Body of pancreas (tissue), 4 donors: ENCODE data around the gene CD300LF. TPM values are rescaled to one million over a fixed set of nuclear protein-coding genes. Genes with fewer than 3 reads are reported as not detected.
A peak's percentile ranks its signal among the peaks of the same experiment; 100 is the strongest.

Source experiments
- ATAC-seq: fragments of 150-250 bp; one replicate; pipeline ENCODE4 v1.9.1; 2016
- DNase-seq, 4 donors: peaks; one replicate each; pipeline ENCODE4 v3.0.0-alpha.2; 2019
- H3K27ac ChIP-seq, 4 donors: fragments of 200-600 bp; sonication (generic); 1 replicate in 3 of 4; 2 replicates in 1 of 4; pipeline versions ENCODE4 v1.5.1 to v1.6.1; 2016 to 2019; ENCODE audit warnings: mild to moderate bottlenecking in 1 of 4, mixed read lengths in 1 of 4, moderate library complexity in 1 of 4
- H3K27me3 ChIP-seq, 2 donors: fragments of 200-600 bp; sonication (generic); one replicate each; pipeline ENCODE4 v1.6.0; 2016; ENCODE audit warnings: mild to moderate bottlenecking in 1 of 2
- H3K36me3 ChIP-seq, 2 donors: fragments of 200-600 bp; sonication (generic); replicated peaks in 1 of 2; 2 replicates each; pipeline ENCODE4 v1.5.1; 2016; ENCODE audit warnings: low read depth in 2 of 2; ENCODE audit not compliant: insufficient read depth in 1 of 2
- H3K4me1 ChIP-seq: fragments of 200-600 bp; sonication (generic); one replicate; pipeline ENCODE4 v1.6.0; 2016
- H3K4me3 ChIP-seq, 2 donors: fragments of 200-600 bp; sonication (generic); 1 replicate in 1 of 2; 2 replicates in 1 of 2; pipeline ENCODE4 v1.5.1; 2016 to 2019
- H3K9me3 ChIP-seq, 3 donors: fragments of 200-600 bp; sonication (generic); 1 replicate in 2 of 3; 2 replicates in 1 of 3; pipeline ENCODE4 v1.5.1; 2016
- POLR2A ChIP-seq, 3 donors: fragments of 450-650 bp; IDR thresholded peaks; one replicate each; pipeline ENCODE4 v1.6.1; 2016; ENCODE audit warnings: antibody characterized with exemption in 3 of 3, mild to moderate bottlenecking in 2 of 3
- WGBS, 2 donors: methylation state at CpG; one replicate each; pipeline ENCODE4 v1.1.5; 2017; 5-methylcytosine and 5-hydroxymethylcytosine counted together
- intact Hi-C: fragments of 100-400 bp; cut with DNase I; formaldehyde crosslinking; loops from one replicate; pipeline ENCODE4 v1.15.1; 2023
- total RNA-seq, 2 donors: library from RNA; depleted of rRNA; stranded (reverse); fragments of >200 nt; gene quantifications; one replicate each; pipeline ENCODE4 v1.1.0, GENCODE V29; 2016
- TF ChIP-seq, protein P1 (sequence below), 7 experiments: fragments of 450-650 bp in 4 of 7; fragments of 200-600 bp in 3 of 7; sonication (generic) in 3 of 7; IDR thresholded peaks; one replicate each; pipeline ENCODE4 v1.5.1; 2016 to 2019; ENCODE audit warnings: antibody characterized with exemption in 7 of 7

CD300LF gene
- not detected for total RNA-seq

DNA sequence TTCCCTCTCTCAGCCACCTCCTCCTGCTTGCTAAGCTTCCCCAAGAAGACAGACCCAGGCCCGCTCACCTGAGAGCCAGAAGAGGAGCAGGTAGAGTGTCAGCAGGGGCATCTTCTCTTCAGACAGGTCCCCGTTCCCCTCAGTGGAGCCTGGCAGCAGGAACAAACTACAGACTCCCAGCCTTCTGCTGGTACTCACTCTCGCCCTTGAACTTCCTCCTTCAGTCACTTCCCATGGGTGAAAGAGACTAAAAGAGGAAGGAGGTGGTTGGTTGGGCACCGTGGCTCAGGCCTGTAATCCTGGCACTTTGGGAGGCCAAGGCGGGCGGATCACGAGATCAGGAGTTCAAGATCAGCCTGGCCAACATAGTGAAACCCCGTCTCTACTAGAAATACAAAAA lies at the start of gene CD300LF:
Gene CD300LF, minus strand, starts transcription at position 168 of the 400 bp plus-strand sequence. Its CDS starts 57 bp downstream, at position 111.
- WGBS, 2 donors, result 55 to 67% methylated on average over 5 to 8 of the region's 8 CpGs
- no peak for ATAC-seq
- no peak for TF ChIP-seq POLR2A (IDR thresholded peaks at IDR 0.05)
- TF ChIP-seq, protein P1, sequence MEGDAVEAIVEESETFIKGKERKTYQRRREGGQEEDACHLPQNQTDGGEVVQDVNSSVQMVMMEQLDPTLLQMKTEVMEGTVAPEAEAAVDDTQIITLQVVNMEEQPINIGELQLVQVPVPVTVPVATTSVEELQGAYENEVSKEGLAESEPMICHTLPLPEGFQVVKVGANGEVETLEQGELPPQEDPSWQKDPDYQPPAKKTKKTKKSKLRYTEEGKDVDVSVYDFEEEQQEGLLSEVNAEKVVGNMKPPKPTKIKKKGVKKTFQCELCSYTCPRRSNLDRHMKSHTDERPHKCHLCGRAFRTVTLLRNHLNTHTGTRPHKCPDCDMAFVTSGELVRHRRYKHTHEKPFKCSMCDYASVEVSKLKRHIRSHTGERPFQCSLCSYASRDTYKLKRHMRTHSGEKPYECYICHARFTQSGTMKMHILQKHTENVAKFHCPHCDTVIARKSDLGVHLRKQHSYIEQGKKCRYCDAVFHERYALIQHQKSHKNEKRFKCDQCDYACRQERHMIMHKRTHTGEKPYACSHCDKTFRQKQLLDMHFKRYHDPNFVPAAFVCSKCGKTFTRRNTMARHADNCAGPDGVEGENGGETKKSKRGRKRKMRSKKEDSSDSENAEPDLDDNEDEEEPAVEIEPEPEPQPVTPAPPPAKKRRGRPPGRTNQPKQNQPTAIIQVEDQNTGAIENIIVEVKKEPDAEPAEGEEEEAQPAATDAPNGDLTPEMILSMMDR (IDR thresholded peaks at IDR 0.05), result no peak
- no peaks in the 10 kb centered on the region for H3K9me3 ChIP-seq
- H3K27ac ChIP-seq, result peak within 1 kb of the TSS in 1 of 4 donors; percentile 47
- H3K4me1 ChIP-seq, result no peaks in the 10 kb centered on the region
- H3K27me3 ChIP-seq, result no peaks in the 10 kb centered on the region
- H3K4me3 ChIP-seq, result no peak within 1 kb of the TSS
- no peaks in the 10 kb centered on the region for H3K36me3 ChIP-seq
- peak in 2 of 4 donors; percentile 14 to 51 for DNase-seq
- intact Hi-C loops, result no loop called here

DNA sequence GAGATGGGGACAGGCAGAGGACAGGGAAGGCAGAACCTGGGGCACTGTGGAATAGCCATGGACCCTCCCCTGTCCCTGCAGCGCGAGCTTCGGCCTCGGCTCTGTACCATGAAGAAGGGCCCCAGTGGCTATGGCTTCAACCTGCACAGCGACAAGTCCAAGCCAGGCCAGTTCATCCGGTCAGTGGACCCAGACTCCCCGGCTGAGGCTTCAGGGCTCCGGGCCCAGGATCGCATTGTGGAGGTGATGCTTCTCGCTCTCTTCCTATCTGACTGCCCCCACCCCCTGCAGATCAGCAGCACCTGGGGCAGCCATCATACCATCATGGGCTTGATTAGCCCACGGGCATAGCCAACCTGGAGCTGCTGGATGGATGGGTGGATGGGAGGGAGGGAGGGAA lies 49.2 kb upstream of the CD300LF start:
- TF ChIP-seq POLR2A (IDR thresholded peaks at IDR 0.05), result no peak
- TF ChIP-seq, protein P1 (IDR thresholded peaks at IDR 0.05), result no peak
- peaks cover 82% of the 10 kb centered on the region for H3K4me1 ChIP-seq
- no peak for ATAC-seq

DNA sequence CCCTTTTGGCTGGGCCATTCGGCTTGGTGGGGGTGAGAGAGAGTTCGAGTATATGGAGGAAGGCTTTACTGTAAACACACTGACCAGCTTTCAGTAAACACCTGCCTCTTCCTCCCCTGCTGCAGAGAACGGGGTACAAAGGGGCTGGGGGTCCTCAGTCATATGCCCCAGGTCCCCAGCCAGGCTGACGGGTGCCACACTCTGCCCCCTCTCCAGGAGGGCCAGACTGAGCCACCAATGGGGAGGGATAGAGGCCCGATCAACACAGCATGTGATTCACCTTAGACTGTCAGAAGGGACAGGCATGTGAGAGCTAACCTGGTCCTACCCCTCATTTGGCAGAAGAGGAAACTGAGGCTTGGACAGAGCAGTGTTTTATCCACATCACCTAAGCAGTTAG lies 48.7 kb upstream of the CD300LF start:
- Histone ChIP-seq H3K36me3 (no peaks in the 10 kb centered on the region), H3K27me3 (no peaks in the 10 kb centered on the region), H3K27ac (peak overlapping the region in 3 of 4 donors; percentile 80 to 86 (median 83)), H3K9me3 (no peaks in the 10 kb centered on the region), H3K4me3 (no peak overlapping the region), H3K4me1 (peaks cover 84% of the 10 kb centered on the region)
- TF ChIP-seq, protein P1 (IDR thresholded peaks at IDR 0.05), result no peak
- TF ChIP-seq POLR2A (IDR thresholded peaks at IDR 0.05), result no peak
- WGBS, 2 donors, result 61 to 76% methylated on average over 5 of the region's 5 CpGs
- intact Hi-C loops, result no loop called here
- DNase-seq (no peak), ATAC-seq (no peak)

More for the DNA sequence above, 49.2 kb upstream of the CD300LF start:
- H3K36me3 ChIP-seq, result no peaks in the 10 kb centered on the region
- H3K9me3 ChIP-seq, result no peaks in the 10 kb centered on the region
- H3K27ac ChIP-seq, result peak overlapping the region in 2 of 4 donors; percentile 83 to 86
- H3K4me3 ChIP-seq, result no peak overlapping the region
- no peaks in the 10 kb centered on the region for H3K27me3 ChIP-seq
- 83 to 89% methylated on average over 4 to 11 of the region's 11 CpGs for WGBS, 2 donors
- intact Hi-C loops, result no loop called here
- no peak for DNase-seq

DNA sequence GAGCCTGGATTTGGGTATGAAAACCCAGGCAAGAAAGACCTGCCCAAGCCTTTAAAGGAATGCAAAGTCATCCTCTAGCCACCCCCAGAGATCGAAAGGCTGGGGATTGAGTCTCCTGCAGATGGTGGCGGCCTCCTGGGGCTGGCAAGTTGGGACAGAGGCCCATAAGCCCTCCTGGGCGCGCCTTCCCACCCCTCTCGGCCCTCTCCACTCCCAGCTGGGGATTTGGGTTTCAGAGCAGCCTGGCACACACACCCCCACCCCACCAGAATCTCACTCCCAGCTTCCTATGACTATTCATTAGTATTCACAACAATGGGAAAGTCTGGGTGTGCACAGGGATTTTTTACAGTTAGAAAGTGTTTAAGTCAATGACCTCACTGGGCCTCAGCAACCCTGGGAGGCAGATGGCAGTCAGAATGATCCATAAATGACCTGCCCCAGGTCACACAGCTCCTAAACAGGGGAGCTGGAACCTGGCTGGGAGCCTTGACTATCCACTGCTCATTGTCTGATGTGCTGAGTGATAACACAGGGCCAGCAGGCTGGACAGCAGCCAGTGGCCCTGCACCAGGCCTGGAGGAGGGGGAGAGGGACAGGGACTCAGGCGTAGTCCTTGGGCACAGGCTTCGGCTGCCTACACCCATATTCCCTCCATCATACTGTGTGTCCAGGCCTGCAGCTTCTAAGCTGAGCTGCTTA lies 47.8 kb upstream of the CD300LF start:
- Histone ChIP-seq H3K9me3 (no peaks in the 10 kb centered on the region), H3K4me3 (no peak overlapping the region), H3K27me3 (no peaks in the 10 kb centered on the region), H3K36me3 (no peaks in the 10 kb centered on the region), H3K4me1 (peaks cover 88% of the 10 kb centered on the region), H3K27ac (peak overlapping the region; percentile 55 to 86 (median 82))
- TF ChIP-seq, protein P1 (IDR thresholded peaks at IDR 0.05), result no peak
- no peak for TF ChIP-seq POLR2A (IDR thresholded peaks at IDR 0.05)
- WGBS, 2 donors, result 46 to 56% methylated on average over 7 of the region's 7 CpGs
- ATAC-seq, result peak; percentile 24
- intact Hi-C loops, result no loop called here
- peak in 1 of 4 donors; percentile 57 for DNase-seq

DNA sequence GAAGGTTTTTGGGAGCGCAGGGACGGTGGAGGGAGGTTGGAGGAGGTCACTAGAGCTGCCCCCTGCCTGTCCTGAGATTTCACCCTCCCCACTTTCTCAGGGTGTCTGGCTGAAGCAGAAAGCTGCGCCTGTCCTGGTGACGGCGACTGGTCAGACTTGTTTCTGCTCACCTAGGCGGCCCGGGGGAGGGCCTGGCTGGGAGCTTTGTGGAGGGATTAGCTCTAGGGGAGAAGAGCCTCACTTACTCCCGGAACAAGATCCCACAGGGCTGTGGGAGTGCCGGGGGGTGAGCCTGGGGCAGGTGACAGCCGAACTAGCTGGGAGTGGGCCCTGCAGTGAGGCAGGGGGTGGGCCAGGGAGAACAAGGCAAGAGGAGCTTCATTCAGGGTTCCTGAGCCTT lies 47.2 kb upstream of the CD300LF start:
- Histone ChIP-seq H3K36me3 (no peaks in the 10 kb centered on the region), H3K9me3 (no peaks in the 10 kb centered on the region), H3K27ac (peak overlapping the region; percentile 55 to 86 (median 82)), H3K4me1 (peaks cover 93% of the 10 kb centered on the region), H3K27me3 (no peaks in the 10 kb centered on the region), H3K4me3 (no peak overlapping the region)
- TF ChIP-seq POLR2A (IDR thresholded peaks at IDR 0.05), result peak in 2 of 3 donors; percentile 52 to 57
- TF ChIP-seq, protein P1 (IDR thresholded peaks at IDR 0.05), result no peak
- WGBS, 2 donors, result 33 to 56% methylated on average over 5 to 10 of the region's 10 CpGs
- intact Hi-C loops, result no loop called here
- DNase-seq (peak; percentile 62 to 78 (median 76)), ATAC-seq (peak; percentile 68)
